GM04503 (cell line): ENCODE measurements around the gene CLEC10A.
"Not testable (repeated sequence)": the region's sequence is repeated elsewhere in the genome, so short reads cannot be mapped to it uniquely, and the experiment has no call there.

Experiments used
- DNase-seq: peaks from one replicate; pipeline ENCODE4 v3.0.0-alpha.2; 2012; ENCODE audit warnings: low read depth

CLEC10A gene

GRCh38 chr17:7072406-7072805 is 7.6 kb downstream of the CLEC10A start:
- no peak for DNase-seq

GRCh38 chr17:7070712-7071111 is 9.3 kb downstream of the CLEC10A start:
- DNase-seq = no peak

DNA sequence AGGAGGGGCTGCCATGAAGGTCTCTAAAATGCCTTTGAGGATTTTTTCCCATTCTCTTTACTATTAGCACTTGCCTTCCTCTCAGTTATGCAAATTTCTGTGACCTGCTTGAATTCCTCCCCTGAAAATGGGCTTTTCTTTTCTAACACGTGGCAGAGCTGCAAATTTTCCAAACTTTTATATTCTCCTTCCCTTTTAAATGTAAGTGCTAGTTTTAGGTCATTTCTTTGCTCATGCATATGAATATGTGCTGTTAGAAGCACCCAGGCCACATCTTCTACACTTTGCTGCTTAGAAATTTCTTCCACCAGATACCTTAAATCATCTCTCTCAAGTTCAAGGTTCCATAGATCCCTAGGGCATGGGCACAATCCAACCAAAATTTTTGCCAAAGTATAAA is 11.8 kb downstream of the CLEC10A start:
- DNase-seq = no peak

GRCh38 chr17:7067198-7067597 is 12.9 kb downstream of the CLEC10A start:
- DNase-seq = no peak

DNA sequence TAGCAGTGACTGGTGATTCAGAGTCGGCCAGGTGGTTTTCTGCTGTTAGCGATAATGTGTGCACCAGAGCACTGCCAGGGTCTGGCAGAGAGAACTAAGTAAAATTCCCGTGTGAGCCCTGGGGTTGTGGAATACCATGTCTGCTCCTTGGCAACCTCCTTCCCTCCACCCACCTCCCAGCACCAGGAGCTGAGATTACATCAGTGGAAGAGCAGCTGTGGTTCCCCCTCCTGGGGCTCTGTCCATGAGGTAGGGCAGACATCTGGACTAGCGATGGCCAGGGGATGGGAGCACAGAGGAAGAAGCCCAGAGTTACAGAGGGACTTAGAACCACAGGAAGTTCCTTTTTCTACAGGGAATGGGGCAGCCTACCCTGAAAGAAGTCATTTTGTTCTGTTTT is 15.8 kb downstream of the CLEC10A start:
- DNase-seq = no peak

DNA sequence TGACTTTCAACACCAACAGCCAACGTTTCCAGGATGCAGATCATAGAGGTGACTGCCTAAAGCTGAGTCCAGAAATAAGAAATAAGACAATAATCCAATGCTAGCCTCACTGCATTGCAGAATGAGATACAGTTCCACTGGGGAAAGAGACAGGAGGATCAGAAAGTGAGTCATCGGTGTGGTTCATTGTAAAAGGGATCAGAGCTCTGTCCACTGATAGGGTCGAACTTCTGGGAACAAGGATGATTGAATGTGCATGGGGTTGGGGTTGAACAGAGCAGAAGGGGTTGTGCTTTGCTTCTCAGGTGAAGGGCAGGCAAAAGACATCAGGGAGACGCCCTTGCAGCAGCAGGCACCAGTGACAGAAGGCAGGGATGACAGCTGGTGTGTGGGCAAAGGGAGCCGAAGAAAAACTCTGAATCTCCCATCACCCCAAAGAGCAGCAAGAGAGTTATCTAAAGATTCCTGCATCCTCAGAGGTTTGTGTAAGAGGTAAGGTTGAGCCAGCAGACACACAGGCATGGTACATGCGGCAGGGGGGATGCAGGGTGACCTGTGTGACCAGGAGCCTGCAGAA is 16.4 kb downstream of the CLEC10A start:
- no peak for DNase-seq

- no peak for DNase-seq
These were observed 19.7 kb downstream of the CLEC10A start for GRCh38 chr17:7060165-7060891.

- no peak for DNase-seq
These were observed 21.1 kb downstream of the CLEC10A start for GRCh38 chr17:7058831-7059447.

DNA sequence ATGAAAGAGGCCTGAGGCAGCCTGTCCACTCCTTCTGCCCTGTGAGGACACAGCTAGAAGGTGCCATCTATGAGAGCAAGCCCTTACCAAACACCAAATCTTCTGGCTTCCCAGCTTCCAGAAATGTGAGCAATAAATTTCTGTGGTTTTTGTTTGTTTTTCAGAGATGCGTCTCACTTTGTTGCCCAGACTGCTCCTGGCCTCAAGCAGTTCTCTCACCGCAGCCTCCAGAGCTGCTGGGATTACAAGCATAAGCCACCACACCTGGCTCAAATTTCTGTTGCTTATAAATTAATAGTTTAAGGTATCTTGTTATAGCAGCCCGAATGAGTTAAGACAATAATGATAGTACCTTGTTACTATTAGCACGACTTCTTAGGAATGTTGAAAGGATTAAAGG is 23.7 kb downstream of the CLEC10A start:
- DNase-seq = peak; percentile 33

GRCh38 chr17:7050583-7050982 is 29.5 kb downstream of the CLEC10A start:
- not testable (repeated sequence) for DNase-seq

GRCh38 chr17:7048968-7049367 is 31.1 kb downstream of the CLEC10A start:
- DNase-seq = no peak

- DNase-seq = no peak
These were observed 32.5 kb downstream of the CLEC10A start for GRCh38 chr17:7047566-7047965.

DNA sequence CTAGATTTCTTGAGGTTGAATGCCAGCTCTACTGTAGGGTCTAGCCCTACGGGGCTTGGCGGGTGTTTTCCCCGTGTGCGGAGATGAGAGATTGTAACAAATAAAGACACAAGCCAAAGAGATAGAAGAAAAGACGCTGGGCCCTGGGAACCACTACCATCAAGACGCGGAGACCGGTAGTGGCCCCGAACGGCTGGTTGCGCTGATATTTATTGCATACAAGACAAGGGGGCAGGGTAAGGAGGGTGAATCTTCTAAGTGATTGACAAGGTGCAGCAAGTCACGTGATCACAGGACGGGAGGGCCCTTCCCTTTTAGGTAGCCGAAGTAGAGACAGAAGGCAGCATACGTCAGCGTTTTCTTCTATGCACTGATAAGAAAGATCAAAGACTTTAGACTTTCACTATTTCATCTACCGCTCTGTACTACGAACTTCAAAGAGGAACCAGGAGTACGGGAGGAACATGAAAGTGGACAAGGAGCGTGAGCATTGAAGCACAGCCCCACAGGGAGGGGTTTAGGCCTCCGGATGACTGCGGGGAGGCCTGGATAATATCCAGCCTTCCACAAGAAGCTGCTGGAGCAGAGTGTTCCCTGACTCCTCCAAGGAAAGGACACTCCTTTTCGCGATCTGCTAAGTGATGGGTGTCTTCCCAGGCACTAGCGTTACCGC is 33.2 kb downstream of the CLEC10A start:
- DNase-seq = not testable (repeated sequence)

DNA sequence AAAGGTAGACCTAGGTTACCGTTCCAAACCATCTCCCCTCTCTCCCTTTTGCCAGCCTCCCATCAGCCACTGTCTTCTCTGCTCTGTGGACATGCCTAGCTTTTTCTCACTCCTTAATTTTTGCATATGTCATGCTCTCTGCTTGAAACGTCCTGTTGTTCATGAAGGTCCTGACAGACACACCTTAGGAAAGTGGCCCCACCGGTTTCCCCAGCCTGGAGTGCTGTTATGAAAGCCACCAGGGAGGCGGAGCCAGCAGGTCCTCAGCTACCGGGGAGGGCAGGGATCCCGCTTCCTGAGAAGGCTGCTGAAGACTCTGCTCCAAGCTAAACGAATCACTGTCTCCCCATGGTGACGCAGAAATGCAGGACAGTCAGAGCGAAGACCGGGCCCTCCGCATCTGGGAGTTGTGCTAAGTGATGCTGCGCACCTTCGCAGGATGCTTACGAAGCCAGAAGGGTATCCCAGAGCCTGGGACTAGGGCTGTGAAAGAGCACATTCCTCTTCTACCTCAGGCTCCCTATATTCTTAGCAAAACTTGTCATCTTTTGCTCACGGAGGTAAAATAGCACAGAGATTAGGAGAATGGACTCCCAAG is 33.8 kb downstream of the CLEC10A start:
- no peak for DNase-seq

DNA sequence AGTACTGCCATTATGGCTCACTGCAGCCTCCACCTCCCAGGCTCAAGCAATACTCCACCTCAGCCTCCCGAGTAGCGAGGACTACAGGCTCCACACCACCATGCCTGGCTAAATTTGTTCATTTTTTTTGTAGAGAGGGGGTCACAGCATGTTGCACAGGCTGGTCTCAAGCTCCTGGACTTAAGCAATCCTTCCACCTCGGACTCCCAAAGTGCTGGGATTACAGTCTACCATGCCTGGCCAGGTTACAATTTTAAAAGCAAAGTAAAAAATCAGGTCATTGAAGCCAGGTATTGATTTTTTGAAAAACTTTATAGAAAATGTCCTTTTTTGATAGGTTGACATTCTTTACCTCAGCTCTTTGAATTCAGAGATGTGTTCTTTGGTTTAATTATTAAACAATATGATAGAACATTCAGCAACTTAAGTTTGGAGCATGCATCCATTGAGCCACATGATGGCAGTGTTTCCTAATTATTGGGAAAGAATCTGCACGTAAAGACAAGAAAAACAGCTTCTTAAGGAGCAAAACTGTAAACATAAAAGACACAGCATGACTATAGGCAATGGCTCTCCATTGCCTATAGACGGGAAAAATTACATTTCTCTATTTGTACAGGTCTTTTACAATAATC is 34.4 kb downstream of the CLEC10A start:
- no peak for DNase-seq

DNA sequence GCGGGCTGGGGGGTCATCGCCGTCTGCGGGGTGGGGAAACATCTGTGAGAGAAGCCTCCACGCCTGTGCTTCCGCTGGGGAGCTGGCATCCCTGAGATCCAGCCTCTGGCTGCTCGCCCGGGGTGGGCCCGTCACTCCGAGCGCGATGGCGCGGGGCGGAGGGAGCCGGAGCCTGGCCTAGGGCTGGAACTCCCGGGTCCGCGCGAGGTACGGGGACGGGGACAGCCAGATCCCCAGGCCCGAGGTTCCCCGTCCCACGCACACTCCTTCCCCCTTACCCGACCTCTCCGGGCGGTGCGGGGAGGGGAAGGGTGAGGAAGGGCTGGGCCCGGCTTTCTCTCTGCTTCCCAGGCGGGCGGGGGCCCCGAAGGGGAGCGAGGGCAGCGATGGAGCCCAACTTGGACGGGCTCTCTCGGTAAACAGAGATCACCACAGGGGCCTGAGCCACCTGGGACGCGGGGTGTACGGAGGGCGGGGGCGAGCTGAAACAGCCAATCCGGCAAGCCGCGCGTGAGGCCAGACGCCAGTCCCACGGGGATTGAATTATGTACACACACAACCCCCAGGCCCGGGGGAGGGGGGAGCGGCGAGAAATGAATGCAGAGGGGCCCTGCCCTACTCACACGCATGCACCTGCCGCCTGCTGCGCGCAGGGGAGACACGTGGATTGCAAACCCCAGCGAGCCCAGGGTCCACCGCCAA is 36.4 kb downstream of the CLEC10A start, which contains the start of gene SLC16A11:
Gene SLC16A11 (minus strand): TSS at position 596 of the 702 bp plus-strand sequence. CDS start 579 bp downstream, at position 17.
- no peak for DNase-seq

DNA sequence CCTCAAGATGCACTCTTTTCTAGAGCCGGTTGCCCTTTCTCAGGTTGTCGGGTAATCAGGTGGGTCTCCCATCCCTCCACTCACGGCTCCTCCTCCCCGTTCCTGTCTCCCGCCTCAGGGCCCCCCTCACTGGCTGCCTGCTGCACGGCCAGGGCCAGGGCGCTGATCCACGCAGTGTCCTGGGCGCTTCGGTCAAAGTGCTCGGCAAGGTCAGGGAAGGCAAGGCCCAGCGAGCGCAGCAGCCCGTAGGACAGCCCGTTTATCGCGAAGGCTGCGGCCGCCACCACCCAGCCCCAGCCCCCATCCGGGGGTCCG is 36.9 kb downstream of the CLEC10A start:
- no peak for DNase-seq

DNA sequence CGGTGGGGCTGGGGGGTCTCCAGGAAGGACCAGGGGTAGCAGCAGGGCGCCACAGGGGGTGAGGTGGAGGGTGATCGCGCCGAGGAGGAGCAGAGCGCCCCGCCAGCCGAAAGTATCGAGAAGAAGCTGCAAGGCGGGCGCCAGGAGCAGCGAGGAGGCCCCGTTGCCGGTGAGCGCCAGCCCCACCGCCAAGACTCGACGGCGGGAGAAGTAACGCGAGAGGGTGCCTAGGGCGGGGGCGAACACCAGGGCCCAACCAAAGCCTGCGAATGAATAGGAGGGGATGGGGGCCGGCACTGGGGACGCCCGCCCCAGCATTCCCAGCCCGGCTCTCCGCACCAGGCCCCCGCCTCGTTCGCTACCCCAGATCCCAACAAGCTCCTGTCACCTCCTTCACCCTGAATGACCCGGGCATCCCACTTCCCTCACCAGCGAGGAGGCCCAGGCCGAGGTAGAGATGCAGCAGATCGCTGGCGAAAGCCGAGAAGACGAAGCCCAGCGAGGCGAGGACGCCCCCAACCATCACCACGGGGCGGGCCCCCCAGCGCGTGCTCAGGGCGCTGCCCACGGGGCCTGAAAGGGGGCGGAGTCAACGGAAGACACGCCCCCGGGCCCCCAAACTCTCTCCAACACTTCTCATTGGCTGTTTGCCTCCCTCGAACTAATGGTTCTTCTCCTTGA is 37.4 kb downstream of the CLEC10A start:
- DNase-seq = no peak

- no peak for DNase-seq
These were observed 38.2 kb downstream of the CLEC10A start for GRCh38 chr17:7041607-7042500.

DNA sequence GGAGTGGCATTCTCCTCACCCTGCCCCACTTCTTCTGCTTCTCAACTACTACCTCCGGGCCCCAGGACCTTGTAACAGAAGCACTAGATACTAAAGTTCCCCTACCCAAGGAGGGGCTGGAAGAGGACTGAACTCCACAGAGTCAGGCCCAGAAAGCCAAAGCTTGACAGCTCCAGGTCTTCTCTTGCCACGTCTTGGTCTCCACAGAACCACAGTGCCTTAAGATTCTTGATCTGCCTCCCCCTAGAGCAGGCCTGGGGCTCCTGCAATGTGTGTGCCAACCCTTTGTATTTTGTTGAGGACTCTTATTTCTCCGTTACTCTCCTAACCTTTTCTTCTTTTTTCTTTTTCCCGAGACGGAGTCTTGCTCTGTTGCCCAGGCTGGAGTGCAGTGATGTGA is 40.2 kb downstream of the CLEC10A start:
- DNase-seq = no peak
